HepG2 (cell line): ENCODE measurements around the gene RALB. TPM values are rescaled to one million over a fixed set of nuclear protein-coding genes. Genes with fewer than 3 reads are reported as not detected.

ENCODE experiments used
- CEBPZ ChIP-seq: IDR thresholded peaks from 2 replicates; pipeline ENCODE4 v1.6.1; 2012; ENCODE audit warnings: low read length, improper control_type of control experiment
- DRAP1 ChIP-seq: IDR thresholded peaks from 2 replicates; pipeline ENCODE4 v1.6.1; 2016; ENCODE audit warnings: missing genetic modification reagents, missing compliant biosample characterization
- E2F2 ChIP-seq: sonication (generic); formaldehyde crosslinking; IDR thresholded peaks from 2 replicates; pipeline ENCODE4 v1.4.0; 2020; ENCODE audit warnings: missing genetic modification reagents, borderline replicate concordance
- GATAD2A ChIP-seq: IDR thresholded peaks from 2 replicates; pipeline ENCODE4 v1.6.1; 2016
- GLI4 ChIP-seq: sonication (generic); formaldehyde crosslinking; IDR thresholded peaks from 2 replicates; pipeline ENCODE4 v1.5.1; 2020; ENCODE audit warnings: missing genetic modification reagents, mild to moderate bottlenecking, moderate library complexity, borderline replicate concordance
- KDM3A ChIP-seq: IDR thresholded peaks from 2 replicates; pipeline ENCODE4 v1.6.1; 2018; ENCODE audit warnings: low read depth, missing compliant biosample characterization
- MBNL3 ChIP-seq: fragments of 250-450 bp; sonication (Bioruptor Pico); conservative IDR thresholded peaks from 2 replicates; pipeline ENCODE4 v1.8.0; 2022; ENCODE audit warnings: mild to moderate bottlenecking, inconsistent platforms
- NCOR1 ChIP-seq: fragments of 200-600 bp; sonication (generic); IDR thresholded peaks from 2 replicates; pipeline ENCODE4 v1.7.0; 2017; ENCODE audit warnings: antibody characterized with exemption, low read length, borderline replicate concordance
- PATZ1 ChIP-seq: sonication (generic); formaldehyde crosslinking; IDR thresholded peaks from 2 replicates; pipeline ENCODE4 v1.4.0; 2020; ENCODE audit warnings: missing genetic modification reagents
- REL ChIP-seq: sonication (generic); formaldehyde crosslinking; conservative IDR thresholded peaks from 2 replicates; pipeline ENCODE4 v1.8.0; 2022; ENCODE audit warnings: mild to moderate bottlenecking, missing genetic modification reagents, moderate library complexity
- RELA ChIP-seq: sonication (generic); formaldehyde crosslinking; IDR thresholded peaks from 2 replicates; pipeline ENCODE4 v1.4.0; 2020; ENCODE audit warnings: missing genetic modification reagents
- TEF ChIP-seq: sonication (generic); formaldehyde crosslinking; IDR thresholded peaks from 2 replicates; pipeline ENCODE4 v1.5.0; 2020; ENCODE audit warnings: missing genetic modification reagents
- TP53 ChIP-seq: sonication (generic); formaldehyde crosslinking; conservative IDR thresholded peaks from 2 replicates; pipeline ENCODE4 v1.4.0; 2020; ENCODE audit warnings: missing genetic modification reagents
- ZBTB7B ChIP-seq: sonication (generic); formaldehyde crosslinking; IDR thresholded peaks from 2 replicates; pipeline ENCODE4 v1.4.0; 2020; ENCODE audit warnings: missing genetic modification reagents
- ZFP62 ChIP-seq: sonication (generic); formaldehyde crosslinking; IDR thresholded peaks from 2 replicates; pipeline ENCODE4 v1.4.0; 2020; ENCODE audit warnings: missing genetic modification reagents
- ZKSCAN8 ChIP-seq: IDR thresholded peaks from 2 replicates; pipeline ENCODE4 v1.6.1; 2016; ENCODE audit warnings: borderline replicate concordance, missing genetic modification reagents, missing compliant biosample characterization
- ZNF329 ChIP-seq: sonication (generic); formaldehyde crosslinking; IDR thresholded peaks from 2 replicates; pipeline ENCODE4 v1.9.0; 2021; ENCODE audit warnings: low read depth, mild to moderate bottlenecking, missing genetic modification reagents
- ZNF331 ChIP-seq: sonication (generic); formaldehyde crosslinking; IDR thresholded peaks from 2 replicates; pipeline ENCODE4 v1.4.0; 2020; ENCODE audit warnings: missing genetic modification reagents
- ZNF44 ChIP-seq: sonication (generic); formaldehyde crosslinking; IDR thresholded peaks from 2 replicates; pipeline ENCODE4 v1.5.1; 2020; ENCODE audit warnings: mild to moderate bottlenecking, missing genetic modification reagents
- ZNF619 ChIP-seq: sonication (generic); formaldehyde crosslinking; IDR thresholded peaks from 2 replicates; pipeline ENCODE4 v1.4.0; 2020; ENCODE audit warnings: mild to moderate bottlenecking, missing genetic modification reagents
- ZSCAN9 ChIP-seq: IDR thresholded peaks from 2 replicates; pipeline ENCODE4 v1.6.1; 2016; ENCODE audit warnings: borderline replicate concordance
- polyA plus RNA-seq, 8 experiments: library from polyadenylated mRNA; depleted of rRNA in 3 of 8; stranded (reverse) in 7 of 8; unstranded in 1 of 8; fragments of >200 nt; fragmentation: Illumina TruSeq in 4 of 8; extraction: Trizol in 4 of 8; gene quantifications; 2 replicates each; pipeline versions ENCODE4 v1.2.1 to v1.2.3, GENCODE V29; 2011 to 2016; ENCODE audit warnings: low read depth in 4 of 8, missing spikeins in 1 of 8, mixed read lengths in 1 of 8; ENCODE audit not compliant: insufficient read depth in 1 of 8
- total RNA-seq, 5 experiments: library from RNA; depleted of rRNA; stranded (reverse); fragments of >200 nt; fragmentation: Illumina TruSeq; extraction: Trizol; gene quantifications; 2 replicates each; pipeline ENCODE4 v1.2.3, GENCODE V29; 2016; ENCODE audit warnings: low read depth in 1 of 5

The RALB gene
- total and polyA plus RNA-seq, 2 of the 13 experiments (the other 11 are each of a cell fraction or from before 2014, with no cell fraction given): 37.8 to 43.2 TPM

GRCh38 chr2:120272763-120273481 is 20.3 kb downstream of the RALB start (continued):
- TF ChIP-seq MBNL3 (no peak), REL (CRISPR knock-in tag) (no peak), TP53 (CRISPR knock-in tag) (peak; percentile 76; the same call in 1 of the 2 replicates), RELA (CRISPR knock-in tag) (no peak), CEBPZ (no peak), ZNF44 (CRISPR knock-in tag) (peak; percentile 100), GATAD2A (peak; percentile 85; the same call in 1 of the 2 replicates), ZFP62 (CRISPR knock-in tag) (no peak), ZBTB7B (peak; percentile 83; the same call in 1 of the 2 replicates), DRAP1 (peak; percentile 58), ZKSCAN8 (CRISPR knock-in tag) (peak; percentile 78), NCOR1 (peak; percentile 83; the same call in 1 of the 2 replicates), TEF (no peak), ZSCAN9 (CRISPR knock-in tag) (peak; percentile 49; the same call in 1 of the 2 replicates), ZNF619 (CRISPR knock-in tag) (no peak), E2F2 (CRISPR knock-in tag) (no peak), ZNF329 (CRISPR knock-in tag) (no peak), GLI4 (CRISPR knock-in tag) (no peak), ZNF331 (CRISPR knock-in tag) (peak; percentile 82), PATZ1 (CRISPR knock-in tag) (peak; percentile 49; the same call in 1 of the 2 replicates), KDM3A (CRISPR knock-in tag) (0 out of 2 replicates have a peak, but pooled peaks have one; percentile 26)
